Loucy (cell line): Measurements from ENCODE around the gene RUNX1.

Source experiments
- H2AFZ ChIP-seq: fragments of 200-600 bp; sonication (generic); 2 replicates; pipeline ENCODE4 v1.6.0; 2016; ENCODE audit warnings: antibody characterized with exemption, mild to moderate bottlenecking, low read length, moderate library complexity
- H3F3A ChIP-seq: fragments of 200-600 bp; 2 replicates; pipeline ENCODE4 v1.6.0; 2016; ENCODE audit warnings: antibody characterized with exemption, low read depth, mild to moderate bottlenecking
- H3K27me3 ChIP-seq: fragments of 200-600 bp; sonication (generic); 2 replicates; pipeline ENCODE4 v1.6.1; 2014; ENCODE audit warnings: low read length, mild to moderate bottlenecking; ENCODE audit not compliant: insufficient read depth, poor library complexity, severe bottlenecking
- H3K36me3 ChIP-seq: fragments of 200-600 bp; sonication (generic); 2 replicates; pipeline ENCODE4 v1.6.1; 2016; ENCODE audit warnings: low read length; ENCODE audit not compliant: insufficient read depth
- H3K4me1 ChIP-seq: fragments of 200-600 bp; sonication (generic); 2 replicates; pipeline ENCODE4 v1.5.1; 2014; ENCODE audit warnings: low read length, mild to moderate bottlenecking; ENCODE audit not compliant: insufficient read depth, poor library complexity, severe bottlenecking
- H3K4me2 ChIP-seq: fragments of 200-600 bp; sonication (generic); 2 replicates; pipeline ENCODE4 v1.6.0; 2014; ENCODE audit warnings: antibody characterized with exemption, low read length, low read depth, mild to moderate bottlenecking; ENCODE audit not compliant: poor library complexity, severe bottlenecking
- H3K4me3 ChIP-seq: fragments of 200-600 bp; sonication (generic); 2 replicates; pipeline ENCODE4 v1.5.1; 2014; ENCODE audit warnings: low read length, mild to moderate bottlenecking, mixed read lengths; ENCODE audit not compliant: poor library complexity, severe bottlenecking
- H3K79me2 ChIP-seq: fragments of 200-600 bp; sonication (generic); 2 replicates; pipeline ENCODE4 v1.6.1; 2014; ENCODE audit warnings: low read length; ENCODE audit not compliant: insufficient read depth
- H3K9ac ChIP-seq: fragments of 200-600 bp; sonication (generic); 2 replicates; pipeline ENCODE4 v1.6.0; 2014; ENCODE audit warnings: mild to moderate bottlenecking, low read depth, low read length, moderate library complexity; ENCODE audit not compliant: poor library complexity, severe bottlenecking
- H3K9me2 ChIP-seq: fragments of 200-600 bp; sonication (generic); replicated peaks from 2 replicates; pipeline ENCODE4 v1.6.1; 2016; ENCODE audit warnings: low read depth, low read length, mixed read lengths
- H3K9me3 ChIP-seq: fragments of 200-600 bp; sonication (generic); 2 replicates; pipeline ENCODE4 v1.6.1; 2014; ENCODE audit warnings: mild to moderate bottlenecking, antibody characterized with exemption, low read length, low read depth; ENCODE audit not compliant: insufficient read depth
- H4K20me1 ChIP-seq: fragments of 200-600 bp; sonication (generic); 2 replicates; pipeline ENCODE4 v1.6.0; 2014; ENCODE audit warnings: antibody characterized with exemption, low read length, mild to moderate bottlenecking; ENCODE audit not compliant: insufficient read depth, poor library complexity, severe bottlenecking
- CTCF ChIP-seq: fragments of 200-600 bp; sonication (generic); conservative IDR thresholded peaks from 2 replicates; pipeline ENCODE4 v1.5.1; 2014; ENCODE audit warnings: mild to moderate bottlenecking, antibody characterized with exemption, low read length
- EZH2phosphoT487 ChIP-seq: fragments of 200-600 bp; IDR thresholded peaks from 2 replicates; pipeline ENCODE4 v1.6.1; 2018; ENCODE audit warnings: antibody characterized with exemption, mild to moderate bottlenecking, moderate library complexity, borderline replicate concordance

Gene RUNX1

GRCh38 chr21:34889320-34889675 lies 159.8 kb downstream of the RUNX1 start:
- Histone ChIP-seq H3K79me2 (peaks cover 100% of the 10 kb centered on the region), H3K4me1 (peaks cover 57% of the 10 kb centered on the region), H3K9ac (peak overlapping the region; percentile 78), H3K4me2 (peak overlapping the region; percentile 94), H3K4me3 (peak overlapping the region; percentile 80), H3F3A (no peaks in the 10 kb centered on the region), H2AFZ (no peak overlapping the region), H3K9me2 (no peaks in the 10 kb centered on the region), H4K20me1 (peaks cover 77% of the 10 kb centered on the region), H3K27me3 (peaks cover 5% of the 10 kb centered on the region), H3K9me3 (no peaks in the 10 kb centered on the region), H3K36me3 (peaks cover 32% of the 10 kb centered on the region; the same call in 1 of the 2 replicates)
- no peak for TF ChIP-seq CTCF
- no peak for TF ChIP-seq EZH2phosphoT487

DNA sequence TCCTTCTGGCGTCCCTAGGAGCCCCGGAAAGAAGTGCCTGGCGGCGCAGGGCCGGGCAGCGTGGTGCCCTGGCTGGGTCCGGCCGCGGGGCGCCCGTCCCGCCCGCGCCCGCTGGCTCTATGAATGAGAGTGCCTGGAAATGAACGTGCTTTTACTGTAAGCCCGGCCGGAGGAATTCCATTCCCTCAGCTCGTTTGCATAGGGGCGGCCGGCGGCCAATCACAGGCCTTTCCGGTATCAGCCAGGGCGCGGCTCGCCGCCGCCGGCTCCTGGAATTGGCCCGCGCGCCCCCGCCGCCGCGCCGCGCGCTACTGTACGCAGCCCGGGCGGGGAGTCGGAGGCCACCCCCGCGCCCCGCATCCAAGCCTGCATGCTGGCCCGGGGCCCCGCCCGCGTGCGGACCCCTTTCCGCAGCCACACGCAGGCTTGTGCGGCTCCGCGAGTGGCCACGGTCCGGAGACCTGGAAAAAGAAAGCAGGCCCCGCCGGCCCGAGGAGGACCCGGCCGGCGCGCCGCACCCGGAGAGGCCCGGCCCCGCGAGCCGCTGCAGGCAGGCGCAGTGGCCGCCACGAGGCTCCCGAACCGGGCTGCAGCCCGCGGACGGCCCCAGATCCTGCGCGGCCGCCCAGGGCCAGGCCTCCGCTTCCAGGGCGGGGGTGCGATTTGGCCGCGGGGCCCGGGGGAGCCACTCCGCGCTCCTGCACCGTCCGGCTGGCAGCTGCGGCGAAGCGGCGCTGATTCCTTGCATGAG lies 160.4 kb downstream of the RUNX1 start:
- Histone ChIP-seq H3K27me3 (peaks cover 5% of the 10 kb centered on the region), H2AFZ (no peak overlapping the region), H3K4me1 (peaks cover 54% of the 10 kb centered on the region), H3K9me2 (no peaks in the 10 kb centered on the region), H3K4me3 (peak overlapping the region; percentile 80), H3K9me3 (no peaks in the 10 kb centered on the region), H4K20me1 (peaks cover 78% of the 10 kb centered on the region), H3K36me3 (peaks cover 38% of the 10 kb centered on the region; the same call in 1 of the 2 replicates), H3K4me2 (peak overlapping the region; percentile 94), H3K79me2 (peaks cover 100% of the 10 kb centered on the region), H3K9ac (peak overlapping the region; percentile 78), H3F3A (no peaks in the 10 kb centered on the region)
- TF ChIP-seq EZH2phosphoT487 (no peak), CTCF (no peak)

DNA sequence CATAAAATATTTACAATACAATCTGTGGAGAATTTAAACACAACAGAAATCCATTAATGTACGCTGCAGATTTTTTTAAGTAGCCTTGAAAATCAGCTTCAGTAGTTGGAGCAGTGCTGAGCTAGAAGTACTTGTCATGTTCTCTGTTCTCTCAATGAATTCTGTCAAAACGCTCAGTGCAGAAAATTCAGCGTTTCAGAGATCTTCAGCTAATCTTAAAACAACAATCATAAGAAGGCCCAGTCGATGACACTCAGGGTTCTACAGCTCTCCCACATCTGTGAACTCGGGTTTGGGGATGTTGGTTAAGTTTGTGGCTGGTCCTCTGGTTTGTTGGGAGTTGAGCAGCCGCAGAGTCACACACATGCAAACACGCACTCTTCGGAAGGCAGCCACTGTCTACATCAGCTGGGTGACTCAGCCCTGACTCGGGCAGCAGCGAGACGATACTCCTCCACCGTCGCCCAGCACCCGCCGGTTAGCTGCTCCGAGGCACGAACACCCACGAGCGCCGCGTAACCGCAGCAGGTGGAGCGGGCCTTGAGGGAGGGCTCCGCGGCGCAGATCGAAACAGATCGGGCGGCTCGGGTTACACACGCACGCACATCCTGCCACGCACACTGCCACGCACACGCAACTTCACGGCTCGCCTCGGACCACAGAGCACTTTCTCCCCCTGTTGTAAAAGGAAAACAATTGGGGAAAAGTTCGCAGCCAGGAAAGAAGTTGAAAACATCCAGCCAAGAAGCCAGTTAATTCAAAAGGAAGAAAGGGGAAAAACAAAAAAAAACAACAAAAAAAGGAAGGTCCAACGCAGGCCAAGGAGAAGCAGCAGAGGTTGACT lies 161.2 kb downstream of the RUNX1 start:
- H3K4me1 ChIP-seq: peaks cover 54% of the 10 kb centered on the region
- peaks cover 5% of the 10 kb centered on the region for H3K27me3 ChIP-seq
- peak overlapping the region; percentile 80 for H3K4me3 ChIP-seq
- H3F3A ChIP-seq: no peaks in the 10 kb centered on the region
- H3K9me2 ChIP-seq: no peaks in the 10 kb centered on the region
- peaks cover 78% of the 10 kb centered on the region for H4K20me1 ChIP-seq
- peaks cover 100% of the 10 kb centered on the region for H3K79me2 ChIP-seq
- peak overlapping the region; percentile 78 for H3K9ac ChIP-seq
- no peaks in the 10 kb centered on the region for H3K9me3 ChIP-seq
- peak overlapping the region; percentile 94 for H3K4me2 ChIP-seq
- H2AFZ ChIP-seq: no peak overlapping the region
- TF ChIP-seq CTCF (no peak), EZH2phosphoT487 (no peak)
- H3K36me3 ChIP-seq: peaks cover 45% of the 10 kb centered on the region; the same call in 1 of the 2 replicates
